GM20000 (cell line): ENCODE results near the gene DYNLT4.
"Not testable (repeated sequence)": the region's sequence is repeated elsewhere in the genome, so short reads cannot be mapped to it uniquely, and the experiment has no call there.

ENCODE experiments used
- DNase-seq: peaks from one replicate; pipeline ENCODE4 v3.0.0; 2012; ENCODE audit warnings: low spot score
- TF ChIP-seq, protein P1 (sequence below): IDR thresholded peaks from 2 replicates; pipeline ENCODE4 v1.5.1; 2012; ENCODE audit warnings: mild to moderate bottlenecking, control low read depth; ENCODE audit errors: extremely low read depth, missing control alignments

Gene DYNLT4

DNA sequence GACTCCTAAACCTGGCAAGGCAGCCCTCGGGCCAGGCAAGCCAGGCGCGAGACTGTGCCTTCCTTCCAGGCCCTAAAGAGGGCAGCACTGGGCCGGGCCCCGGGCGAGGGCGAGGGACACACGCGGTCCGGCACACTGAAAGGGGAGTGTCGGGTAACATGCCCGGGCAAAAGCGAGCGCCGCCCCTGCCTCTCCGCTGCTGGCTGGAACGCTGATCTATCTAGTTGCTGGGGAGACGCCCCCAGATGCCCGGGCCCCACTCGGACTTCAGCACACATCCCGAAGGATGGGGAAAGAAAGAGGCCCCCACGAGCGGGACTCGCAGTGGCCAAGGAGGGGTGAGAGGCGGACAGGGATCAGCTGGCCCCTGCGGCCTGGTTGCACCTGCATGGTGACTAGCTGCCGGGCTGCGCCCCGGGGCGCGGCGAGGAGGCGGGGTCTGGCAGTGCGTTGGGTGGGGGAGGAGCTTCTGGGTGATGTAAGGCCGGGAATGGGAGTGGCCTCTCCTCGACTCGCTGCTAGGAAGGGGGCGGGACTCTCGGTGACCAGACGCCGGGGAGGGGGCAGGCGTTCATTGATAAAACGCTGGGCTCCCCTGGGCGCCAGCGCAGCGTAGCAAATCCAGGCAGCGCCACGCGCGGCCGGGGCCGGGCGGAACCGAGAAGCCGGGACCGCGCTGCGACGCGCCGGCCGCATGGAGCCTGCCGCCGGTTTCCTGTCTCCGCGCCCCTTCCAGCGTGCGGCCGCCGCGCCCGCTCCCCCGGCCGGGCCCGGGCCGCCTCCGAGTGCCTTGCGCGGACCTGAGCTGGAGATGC is 7.2 kb downstream of the DYNLT4 start, which contains the start of gene PLK3:
TSS of gene PLK3 (plus strand) at position 608 of the 815 bp plus-strand sequence. CDS start at position 695, 87 bp downstream.
- peak; percentile 99 for DNase-seq
- TF ChIP-seq, protein P1, sequence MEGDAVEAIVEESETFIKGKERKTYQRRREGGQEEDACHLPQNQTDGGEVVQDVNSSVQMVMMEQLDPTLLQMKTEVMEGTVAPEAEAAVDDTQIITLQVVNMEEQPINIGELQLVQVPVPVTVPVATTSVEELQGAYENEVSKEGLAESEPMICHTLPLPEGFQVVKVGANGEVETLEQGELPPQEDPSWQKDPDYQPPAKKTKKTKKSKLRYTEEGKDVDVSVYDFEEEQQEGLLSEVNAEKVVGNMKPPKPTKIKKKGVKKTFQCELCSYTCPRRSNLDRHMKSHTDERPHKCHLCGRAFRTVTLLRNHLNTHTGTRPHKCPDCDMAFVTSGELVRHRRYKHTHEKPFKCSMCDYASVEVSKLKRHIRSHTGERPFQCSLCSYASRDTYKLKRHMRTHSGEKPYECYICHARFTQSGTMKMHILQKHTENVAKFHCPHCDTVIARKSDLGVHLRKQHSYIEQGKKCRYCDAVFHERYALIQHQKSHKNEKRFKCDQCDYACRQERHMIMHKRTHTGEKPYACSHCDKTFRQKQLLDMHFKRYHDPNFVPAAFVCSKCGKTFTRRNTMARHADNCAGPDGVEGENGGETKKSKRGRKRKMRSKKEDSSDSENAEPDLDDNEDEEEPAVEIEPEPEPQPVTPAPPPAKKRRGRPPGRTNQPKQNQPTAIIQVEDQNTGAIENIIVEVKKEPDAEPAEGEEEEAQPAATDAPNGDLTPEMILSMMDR = peak; percentile 86

DNA sequence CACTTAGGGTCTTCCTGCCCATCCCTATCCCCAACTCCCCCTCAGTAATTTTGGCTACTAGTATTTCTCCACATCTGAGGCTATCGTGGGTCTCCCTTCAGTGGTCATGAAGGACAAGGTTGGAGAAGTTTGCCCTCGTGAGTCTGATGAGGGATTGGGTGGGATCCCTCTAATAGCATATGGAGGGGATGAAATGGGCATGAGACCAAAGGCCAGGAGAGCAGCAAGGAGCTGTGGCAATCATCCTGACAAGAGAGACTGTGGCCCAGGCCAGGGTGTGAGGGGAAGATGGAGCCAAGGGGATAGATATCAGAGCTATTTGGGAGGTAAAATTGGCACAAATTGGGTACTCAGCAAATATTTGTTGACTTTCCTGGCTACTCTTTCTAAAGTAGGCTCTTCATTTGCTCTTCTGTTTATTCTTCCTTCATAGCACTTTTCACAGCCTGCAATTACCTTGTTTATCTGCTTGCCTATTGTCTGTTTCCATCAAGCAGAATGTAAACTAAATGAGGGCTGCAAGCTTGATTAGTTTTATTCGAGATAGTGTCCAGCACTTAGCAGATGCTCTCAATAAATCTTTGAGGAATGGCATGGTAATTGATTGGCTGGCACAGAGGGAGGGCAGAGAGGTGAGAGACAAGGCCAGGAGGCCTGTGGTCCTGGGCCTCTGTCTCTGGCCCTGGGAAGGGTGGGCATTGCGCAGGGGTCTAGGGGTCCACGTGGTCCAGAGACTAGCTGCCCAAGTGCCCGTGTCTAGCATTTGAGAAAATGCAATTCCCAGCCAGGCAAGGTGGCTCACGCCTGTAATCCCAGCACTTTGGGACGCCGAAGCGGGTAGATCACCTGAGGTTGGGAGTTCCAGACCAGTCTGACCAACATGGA is 8.4 kb downstream of the DYNLT4 start:
- TF ChIP-seq, protein P1 = no peak
- DNase-seq = no peak

DNA sequence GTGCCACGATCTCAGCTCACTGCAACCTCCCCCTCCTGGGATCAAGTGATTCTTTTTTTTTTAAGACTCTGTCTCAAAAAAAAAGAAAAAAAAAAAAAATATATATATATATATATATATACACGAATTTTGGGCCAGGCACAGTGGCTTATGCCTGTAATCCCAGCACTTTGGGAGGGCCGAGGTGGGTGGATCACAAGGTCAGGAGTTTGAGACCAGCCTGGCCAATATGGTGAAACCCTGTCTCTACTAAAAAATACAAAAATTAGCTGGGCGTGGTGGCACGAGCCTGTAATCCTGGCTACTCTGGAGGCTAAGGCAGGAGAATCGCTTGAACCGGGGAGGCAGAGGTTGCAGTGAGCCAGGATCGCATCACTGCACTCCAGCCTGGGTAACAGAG is 9.3 kb downstream of the DYNLT4 start:
- not testable (repeated sequence) for DNase-seq

DNA sequence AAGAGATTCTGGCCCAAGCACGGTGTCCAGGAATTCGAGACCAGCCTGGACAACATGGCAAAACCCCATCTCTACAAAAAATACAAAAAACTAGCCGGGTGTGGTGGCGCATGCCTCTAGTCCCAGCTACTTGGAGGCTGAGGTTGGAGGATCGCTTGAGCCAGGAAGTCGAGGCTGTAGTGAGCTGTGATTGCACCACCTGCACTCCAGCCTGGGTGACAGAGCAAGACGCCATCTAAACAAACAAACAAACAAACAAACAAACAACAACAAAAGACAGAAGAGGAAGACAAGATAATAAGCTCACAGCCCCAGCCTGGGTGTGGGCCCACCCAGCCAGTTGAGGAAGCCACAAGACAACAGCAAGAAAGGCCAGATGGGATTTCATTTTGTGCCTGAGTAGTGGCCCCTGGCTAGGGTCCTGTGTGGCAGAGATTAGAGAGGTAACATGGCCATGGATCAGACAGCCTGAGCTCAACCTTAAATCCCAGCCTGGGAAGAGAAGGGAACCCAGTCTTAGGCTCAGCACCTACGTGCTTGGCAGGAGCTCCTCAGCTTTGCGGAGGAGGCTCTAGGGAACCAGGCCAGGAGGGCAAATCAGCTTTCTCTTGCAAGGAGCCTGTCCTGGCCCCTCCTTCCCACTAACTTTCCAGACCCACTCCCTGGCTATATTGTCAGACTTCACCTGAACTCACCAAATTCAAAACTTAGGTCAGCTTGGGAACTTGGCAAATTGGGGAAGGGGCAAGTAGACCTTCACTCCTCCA is 14.2 kb downstream of the DYNLT4 start:
- TF ChIP-seq, protein P1 = no peak

DNA sequence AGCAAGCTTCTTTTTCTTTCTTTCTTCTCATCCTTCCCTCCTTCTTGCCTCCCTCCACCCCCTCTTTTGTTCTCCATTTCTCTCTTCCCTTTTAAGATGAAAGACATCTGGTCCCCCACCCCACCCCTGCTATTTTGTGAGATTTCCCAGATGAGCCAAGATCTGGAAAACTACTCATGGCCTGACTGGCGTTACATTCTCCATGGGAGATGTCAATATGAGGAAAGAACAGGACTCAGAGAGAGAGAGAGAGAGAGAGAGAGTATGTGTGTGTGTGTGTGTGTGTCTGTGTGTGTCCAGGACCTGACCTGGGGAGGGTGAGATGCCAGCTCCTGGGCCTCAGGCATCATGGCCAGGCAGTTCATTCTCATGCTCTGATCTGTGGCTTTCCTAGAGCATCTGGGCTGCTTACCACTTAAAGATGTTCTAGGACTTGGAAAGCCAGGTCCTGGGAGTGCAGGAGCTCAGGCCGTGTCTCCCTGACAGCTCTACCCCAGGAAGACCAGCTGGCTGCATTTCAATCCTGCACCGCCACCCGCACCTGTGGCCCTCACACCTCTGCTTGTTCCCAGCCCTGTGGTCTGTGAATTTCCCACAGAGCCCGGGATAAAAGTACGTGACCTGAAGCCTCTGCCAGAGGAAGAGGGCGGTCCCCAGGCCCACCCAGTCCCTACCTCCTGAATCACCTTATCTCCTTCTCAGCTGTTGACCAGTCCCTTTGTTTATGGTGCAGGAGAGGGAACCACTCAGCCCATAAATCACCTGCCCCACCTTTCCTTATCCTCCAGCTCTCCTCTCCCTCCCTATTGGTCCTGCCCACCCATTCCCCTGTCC is 16.0 kb downstream of the DYNLT4 start:
- TF ChIP-seq, protein P1 = no peak
- DNase-seq = no peak

More for the DNA sequence above, 14.2 kb downstream of the DYNLT4 start:
- DNase-seq = no peak

DNA sequence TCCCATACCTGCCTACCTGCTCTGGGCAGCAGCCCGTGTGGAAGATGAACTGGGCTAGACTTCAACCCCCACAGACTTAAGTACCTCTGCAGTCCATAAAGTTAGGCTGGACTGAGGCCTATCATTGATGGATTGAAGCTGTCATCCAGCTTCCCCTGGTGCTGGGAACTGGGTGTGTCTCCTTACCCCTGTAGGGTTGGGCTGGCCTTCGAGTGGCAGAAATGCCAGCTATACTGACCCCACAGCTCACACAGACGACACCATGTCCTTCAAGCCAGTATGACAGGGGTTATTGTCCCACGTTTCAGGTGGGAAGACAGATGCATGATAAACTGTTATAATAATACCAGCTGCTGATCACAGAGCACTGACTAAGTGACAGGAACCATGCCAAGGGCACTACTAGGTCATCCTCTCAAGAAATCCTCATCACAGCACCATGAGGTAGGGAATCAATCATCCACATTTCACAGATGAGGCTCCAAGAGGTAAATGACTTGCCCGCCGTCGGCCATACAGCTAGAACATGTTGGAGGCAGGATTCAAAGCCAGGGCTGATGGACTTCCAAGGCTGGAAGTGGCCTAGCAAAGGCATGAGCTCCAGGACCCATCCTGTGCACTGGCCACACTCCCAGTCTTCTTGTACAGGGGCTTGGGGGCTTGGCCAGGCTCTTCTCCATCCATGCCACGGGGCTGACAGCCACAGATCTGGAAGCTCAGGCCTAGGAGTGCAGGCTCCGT is 18.9 kb downstream of the DYNLT4 start, which contains the start of gene BEST4:
TSS of gene BEST4 (minus strand) at position 51 of the 741 bp plus-strand sequence. CDS start 465 bp downstream, outside the sequence.
- TF ChIP-seq, protein P1 = no peak
- DNase-seq = no peak
